ENCODE data around the gene VTI1A.
"Not testable (repeated sequence)": the region's sequence is repeated elsewhere in the genome, so short reads cannot be mapped to it uniquely, and the experiment has no call there.

VTI1A gene

DNA sequence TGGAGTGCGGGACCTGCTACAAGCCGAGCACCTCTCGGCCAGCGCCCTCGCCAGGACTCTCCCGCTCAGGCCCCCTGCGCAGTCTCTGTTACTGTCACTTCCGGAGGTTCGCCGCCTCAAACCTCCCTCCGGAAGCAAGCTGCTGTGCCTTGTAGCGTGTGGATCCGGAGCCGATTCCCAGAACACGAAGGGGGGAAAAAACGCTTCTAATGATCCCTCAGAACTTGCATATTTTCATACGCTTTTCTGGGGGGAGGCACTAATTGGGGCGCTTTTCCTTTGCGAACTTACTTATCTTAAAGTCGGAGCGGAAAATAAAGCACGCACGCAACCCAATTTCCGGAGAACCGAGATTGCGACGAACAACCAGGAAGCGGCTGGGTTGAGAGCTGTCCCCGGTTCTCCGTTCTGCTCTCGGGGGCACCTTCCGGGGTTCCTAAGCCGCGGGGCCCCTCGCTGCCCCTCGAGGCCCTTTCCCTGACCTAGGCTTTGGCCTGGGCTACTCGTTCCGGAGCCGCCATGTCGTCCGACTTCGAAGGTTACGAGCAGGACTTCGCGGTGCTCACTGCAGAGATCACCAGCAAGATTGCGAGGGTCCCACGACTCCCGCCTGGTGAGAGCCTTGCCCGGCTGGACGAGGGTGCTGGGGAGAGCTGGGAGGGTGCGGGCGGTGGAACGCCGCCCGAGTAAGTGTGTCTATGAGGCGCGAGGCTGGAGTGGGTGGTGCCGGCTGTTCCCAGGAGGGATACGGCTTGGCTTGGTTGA lies at the start of gene VTI1A, which contains the start of gene ZDHHC6:
Gene VTI1A (plus strand): TSS at position 361 of the 765 bp plus-strand sequence. CDS start 159 bp downstream, at position 520.
Gene ZDHHC6 (minus strand): TSS at position 60 of the 765 bp plus-strand sequence. CDS start 1,478 bp downstream, outside the sequence.
- Histone ChIP-seq H3K4me3 (ENCODE audit: low read length) (peak within 1 kb of the TSS; percentile 100), H3K9me3 (ENCODE audit: control insufficient read depth, insufficient read depth, low read length) (no peaks in the 10 kb centered on the region), H3K27ac (ENCODE audit: low read length) (no peak within 1 kb of the TSS), H3K36me3 (ENCODE audit: control insufficient read depth, insufficient read depth, low read length) (no peaks in the 10 kb centered on the region), H3K27me3 (ENCODE audit: control insufficient read depth, insufficient read depth, low read length) (no peaks in the 10 kb centered on the region), H3K4me1 (ENCODE audit: control insufficient read depth, insufficient read depth, low read length) (no peaks in the 10 kb centered on the region)
- WGBS (ENCODE audit: insufficient coverage, insufficient read length) = no CpG with 5 or more reads among the region's 59 CpGs
- peak; percentile 45 for DNase-seq (ENCODE audit: low read depth, low spot score)

GRCh38 chr10:112397592-112397991 lies 49.4 kb upstream of the VTI1A start:
- no peaks in the 10 kb centered on the region for H3K9me3 ChIP-seq (ENCODE audit: control insufficient read depth, insufficient read depth, low read length)
- H3K4me1 ChIP-seq (ENCODE audit: control insufficient read depth, insufficient read depth, low read length) = no peaks in the 10 kb centered on the region
- no peaks in the 10 kb centered on the region for H3K27me3 ChIP-seq (ENCODE audit: control insufficient read depth, insufficient read depth, low read length)
- H3K27ac ChIP-seq (ENCODE audit: low read length) = no peak overlapping the region
- H3K36me3 ChIP-seq (ENCODE audit: control insufficient read depth, insufficient read depth, low read length) = no peaks in the 10 kb centered on the region
- DNase-seq (ENCODE audit: low read depth, low spot score) = no peak
- no CpG with 5 or more reads among the region's 2 CpGs for WGBS (ENCODE audit: insufficient coverage, insufficient read length)
- H3K4me3 ChIP-seq (ENCODE audit: low read length) = no peak overlapping the region

GRCh38 chr10:112402917-112403316 lies 44.1 kb upstream of the VTI1A start:
- no peaks in the 10 kb centered on the region for H3K9me3 ChIP-seq (ENCODE audit: control insufficient read depth, insufficient read depth, low read length)
- H3K27me3 ChIP-seq (ENCODE audit: control insufficient read depth, insufficient read depth, low read length) = no peaks in the 10 kb centered on the region
- H3K27ac ChIP-seq (ENCODE audit: low read length) = no peak overlapping the region
- no peak for DNase-seq (ENCODE audit: low read depth, low spot score)
- no CpG with 5 or more reads among the region's 2 CpGs for WGBS (ENCODE audit: insufficient coverage, insufficient read length)
- no peaks in the 10 kb centered on the region for H3K36me3 ChIP-seq (ENCODE audit: control insufficient read depth, insufficient read depth, low read length)
- no peaks in the 10 kb centered on the region for H3K4me1 ChIP-seq (ENCODE audit: control insufficient read depth, insufficient read depth, low read length)
- H3K4me3 ChIP-seq (ENCODE audit: low read length) = no peak overlapping the region

DNA sequence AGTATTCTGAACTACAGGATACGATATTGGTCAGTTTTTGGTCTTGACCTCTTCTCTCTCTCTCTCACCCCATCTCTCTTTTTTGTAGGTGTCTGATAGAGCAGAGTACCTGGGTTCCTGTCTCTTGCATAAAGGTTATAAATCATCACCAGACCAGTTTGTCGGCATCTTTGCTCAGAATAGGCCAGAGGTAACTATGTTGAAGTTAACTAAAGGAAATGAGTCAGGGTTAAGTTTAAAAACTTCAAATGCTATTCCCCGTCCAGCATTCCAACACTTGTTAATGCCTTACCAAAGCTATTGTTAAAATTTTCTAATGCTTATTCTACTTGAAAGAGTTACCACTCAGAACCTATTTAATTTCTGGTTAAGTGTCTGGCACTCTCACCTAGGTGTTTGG lies 42.4 kb upstream of the VTI1A start:
- no CpG with 5 or more reads among the region's 3 CpGs for WGBS (ENCODE audit: insufficient coverage, insufficient read length)
- H3K27me3 ChIP-seq (ENCODE audit: control insufficient read depth, insufficient read depth, low read length) = no peaks in the 10 kb centered on the region
- no peak overlapping the region for H3K4me3 ChIP-seq (ENCODE audit: low read length)
- H3K27ac ChIP-seq (ENCODE audit: low read length) = no peak overlapping the region
- H3K4me1 ChIP-seq (ENCODE audit: control insufficient read depth, insufficient read depth, low read length) = no peaks in the 10 kb centered on the region
- no peaks in the 10 kb centered on the region for H3K36me3 ChIP-seq (ENCODE audit: control insufficient read depth, insufficient read depth, low read length)
- no peaks in the 10 kb centered on the region for H3K9me3 ChIP-seq (ENCODE audit: control insufficient read depth, insufficient read depth, low read length)
- no peak for DNase-seq (ENCODE audit: low read depth, low spot score)

GRCh38 chr10:112406806-112407205 lies 40.2 kb upstream of the VTI1A start:
- H3K27me3 ChIP-seq (ENCODE audit: control insufficient read depth, insufficient read depth, low read length); H3K9me3 ChIP-seq (ENCODE audit: control insufficient read depth, insufficient read depth, low read length); H3K4me1 ChIP-seq (ENCODE audit: control insufficient read depth, insufficient read depth, low read length); H3K27ac ChIP-seq (ENCODE audit: low read length); H3K36me3 ChIP-seq (ENCODE audit: control insufficient read depth, insufficient read depth, low read length); H3K4me3 ChIP-seq (ENCODE audit: low read length); DNase-seq (ENCODE audit: low read depth, low spot score): not testable (repeated sequence)
- WGBS (ENCODE audit: insufficient coverage, insufficient read length) = no CpG with 5 or more reads among the region's 2 CpGs

DNA sequence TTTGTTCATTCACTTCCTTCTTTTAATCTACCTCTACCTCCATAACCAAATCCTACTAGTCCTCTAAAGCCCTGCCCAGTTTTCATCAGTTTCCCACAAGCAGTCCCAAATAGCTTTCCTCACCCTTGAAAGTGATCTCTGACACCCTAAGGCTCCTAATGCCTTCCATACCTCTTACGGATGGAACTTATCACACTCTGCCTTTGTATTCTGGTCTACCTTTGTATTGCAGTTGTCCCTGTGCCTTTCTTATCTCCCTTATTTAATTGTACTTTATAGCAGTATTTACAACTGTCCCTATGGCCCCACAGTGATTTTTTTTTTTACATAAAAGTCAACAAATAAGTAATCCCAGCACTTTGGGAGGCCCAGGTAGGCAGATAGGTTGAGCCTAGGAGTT lies 39.3 kb upstream of the VTI1A start:
- Histone ChIP-seq H3K4me3 (ENCODE audit: low read length) (no peak overlapping the region), H3K27ac (ENCODE audit: low read length) (no peak overlapping the region), H3K36me3 (ENCODE audit: control insufficient read depth, insufficient read depth, low read length) (no peaks in the 10 kb centered on the region), H3K9me3 (ENCODE audit: control insufficient read depth, insufficient read depth, low read length) (no peaks in the 10 kb centered on the region), H3K4me1 (ENCODE audit: control insufficient read depth, insufficient read depth, low read length) (no peaks in the 10 kb centered on the region), H3K27me3 (ENCODE audit: control insufficient read depth, insufficient read depth, low read length) (no peaks in the 10 kb centered on the region)
- WGBS (ENCODE audit: insufficient coverage, insufficient read length) = no CpG with 5 or more reads among the region's 1 CpG
- DNase-seq (ENCODE audit: low read depth, low spot score) = no peak

DNA sequence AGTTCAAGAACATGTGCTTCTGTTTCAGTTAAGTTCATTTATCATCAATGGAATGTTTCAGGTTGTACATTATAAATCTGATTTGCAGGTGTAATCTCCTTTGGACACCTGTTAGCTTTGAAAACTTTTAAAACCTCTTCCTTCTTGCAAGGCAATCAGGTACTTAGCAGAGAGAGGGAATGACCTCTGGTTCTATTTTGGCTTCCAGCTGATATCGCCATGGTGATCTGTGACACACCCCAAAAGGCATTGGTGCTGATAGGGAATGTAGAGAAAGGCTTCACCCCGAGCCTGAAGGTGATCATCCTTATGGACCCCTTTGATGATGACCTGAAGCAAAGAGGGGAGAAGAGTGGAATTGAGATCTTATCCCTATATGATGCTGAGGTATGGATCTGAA lies 37.7 kb upstream of the VTI1A start:
- no CpG with 5 or more reads among the region's 2 CpGs for WGBS (ENCODE audit: insufficient coverage, insufficient read length)
- H3K9me3 ChIP-seq (ENCODE audit: control insufficient read depth, insufficient read depth, low read length) = no peaks in the 10 kb centered on the region
- H3K27ac ChIP-seq (ENCODE audit: low read length) = no peak overlapping the region
- H3K4me3 ChIP-seq (ENCODE audit: low read length) = no peak overlapping the region
- H3K27me3 ChIP-seq (ENCODE audit: control insufficient read depth, insufficient read depth, low read length) = no peaks in the 10 kb centered on the region
- no peaks in the 10 kb centered on the region for H3K36me3 ChIP-seq (ENCODE audit: control insufficient read depth, insufficient read depth, low read length)
- no peak for DNase-seq (ENCODE audit: low read depth, low spot score)
- no peaks in the 10 kb centered on the region for H3K4me1 ChIP-seq (ENCODE audit: control insufficient read depth, insufficient read depth, low read length)

- WGBS (ENCODE audit: insufficient coverage, insufficient read length) = no CpG with 5 or more reads among the region's 4 CpGs
- no peaks in the 10 kb centered on the region for H3K9me3 ChIP-seq (ENCODE audit: control insufficient read depth, insufficient read depth, low read length)
- no peaks in the 10 kb centered on the region for H3K36me3 ChIP-seq (ENCODE audit: control insufficient read depth, insufficient read depth, low read length)
- no peak overlapping the region for H3K4me3 ChIP-seq (ENCODE audit: low read length)
- H3K4me1 ChIP-seq (ENCODE audit: control insufficient read depth, insufficient read depth, low read length) = no peaks in the 10 kb centered on the region
- DNase-seq (ENCODE audit: low read depth, low spot score) = no peak
- no peak overlapping the region for H3K27ac ChIP-seq (ENCODE audit: low read length)
- H3K27me3 ChIP-seq (ENCODE audit: control insufficient read depth, insufficient read depth, low read length) = no peaks in the 10 kb centered on the region
Measured at GRCh38 chr10:112409755-112410154, 37.3 kb upstream of the VTI1A start.

DNA sequence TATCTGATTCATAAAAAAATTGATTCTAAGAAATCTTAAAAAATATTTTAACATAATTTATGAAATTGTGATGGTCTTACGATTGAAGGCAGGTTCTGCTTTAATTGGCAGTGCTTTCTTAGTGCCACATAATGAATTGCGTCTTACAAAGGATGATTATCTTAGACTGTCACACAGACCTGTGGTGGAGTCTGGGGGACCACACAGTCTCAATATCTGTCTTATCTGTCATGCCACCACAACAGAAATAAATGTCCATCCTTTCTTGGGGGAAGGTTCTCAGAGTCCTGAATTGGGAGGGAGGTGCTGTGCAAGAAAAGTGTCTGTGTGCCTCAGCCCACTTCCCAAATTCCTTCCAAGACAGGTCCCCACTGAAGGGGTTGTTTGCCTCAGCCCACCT lies 34.3 kb upstream of the VTI1A start:
- no CpG with 5 or more reads among the region's 2 CpGs for WGBS (ENCODE audit: insufficient coverage, insufficient read length)
- no peaks in the 10 kb centered on the region for H3K36me3 ChIP-seq (ENCODE audit: control insufficient read depth, insufficient read depth, low read length)
- H3K27ac ChIP-seq (ENCODE audit: low read length) = no peak overlapping the region
- H3K4me3 ChIP-seq (ENCODE audit: low read length) = no peak overlapping the region
- no peaks in the 10 kb centered on the region for H3K4me1 ChIP-seq (ENCODE audit: control insufficient read depth, insufficient read depth, low read length)
- DNase-seq (ENCODE audit: low read depth, low spot score) = no peak
- no peaks in the 10 kb centered on the region for H3K9me3 ChIP-seq (ENCODE audit: control insufficient read depth, insufficient read depth, low read length)
- H3K27me3 ChIP-seq (ENCODE audit: control insufficient read depth, insufficient read depth, low read length) = no peaks in the 10 kb centered on the region

DNA sequence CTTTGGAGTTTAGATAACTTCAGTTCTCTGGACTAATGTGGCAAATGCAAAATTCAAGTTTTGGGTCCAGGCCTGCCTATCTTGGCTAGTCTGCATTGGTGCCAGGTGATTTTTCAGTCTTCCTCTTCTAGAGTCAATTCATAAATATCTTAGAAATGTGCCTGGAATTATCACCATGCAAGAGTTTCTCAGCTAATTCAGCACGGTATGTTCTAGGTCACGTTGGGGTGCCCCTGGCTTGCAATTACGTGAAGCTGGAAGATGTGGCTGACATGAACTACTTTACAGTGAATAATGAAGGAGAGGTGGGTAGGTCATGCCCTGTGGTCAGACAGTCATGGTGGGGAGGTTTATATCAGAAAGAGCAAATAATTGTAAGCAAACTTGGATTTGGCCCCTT lies 25.3 kb upstream of the VTI1A start:
- H3K27me3 ChIP-seq (ENCODE audit: control insufficient read depth, insufficient read depth, low read length) = no peaks in the 10 kb centered on the region
- WGBS (ENCODE audit: insufficient coverage, insufficient read length) = no CpG with 5 or more reads among the region's 3 CpGs
- no peaks in the 10 kb centered on the region for H3K36me3 ChIP-seq (ENCODE audit: control insufficient read depth, insufficient read depth, low read length)
- H3K4me1 ChIP-seq (ENCODE audit: control insufficient read depth, insufficient read depth, low read length) = no peaks in the 10 kb centered on the region
- no peaks in the 10 kb centered on the region for H3K9me3 ChIP-seq (ENCODE audit: control insufficient read depth, insufficient read depth, low read length)
- H3K4me3 ChIP-seq (ENCODE audit: low read length) = no peak overlapping the region
- H3K27ac ChIP-seq (ENCODE audit: low read length) = no peak overlapping the region
- no peak for DNase-seq (ENCODE audit: low read depth, low spot score)

DNA sequence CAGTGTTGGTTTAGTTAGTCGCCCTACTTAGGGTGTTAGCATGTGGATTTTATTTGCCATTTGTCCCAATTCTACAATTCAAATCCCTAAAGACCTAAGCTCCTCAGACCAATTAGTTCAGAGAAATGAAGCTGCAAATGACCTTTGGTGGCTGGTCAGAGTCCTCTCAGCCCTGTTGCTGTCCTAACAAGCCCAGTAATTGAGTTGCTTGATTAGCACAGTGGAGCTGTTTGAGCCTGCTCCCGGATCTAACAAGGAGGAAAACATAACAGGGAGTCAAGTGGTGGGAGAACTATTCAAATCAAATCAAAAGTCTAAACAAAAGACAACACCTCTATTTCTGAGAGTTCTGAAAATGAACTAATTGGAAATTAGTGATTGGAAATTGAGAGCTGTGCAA lies 22.4 kb upstream of the VTI1A start:
- WGBS (ENCODE audit: insufficient coverage, insufficient read length) = no CpG with 5 or more reads among the region's 2 CpGs
- no peaks in the 10 kb centered on the region for H3K4me1 ChIP-seq (ENCODE audit: control insufficient read depth, insufficient read depth, low read length)
- H3K9me3 ChIP-seq (ENCODE audit: control insufficient read depth, insufficient read depth, low read length) = no peaks in the 10 kb centered on the region
- no peak overlapping the region for H3K27ac ChIP-seq (ENCODE audit: low read length)
- DNase-seq (ENCODE audit: low read depth, low spot score) = no peak
- no peaks in the 10 kb centered on the region for H3K36me3 ChIP-seq (ENCODE audit: control insufficient read depth, insufficient read depth, low read length)
- no peaks in the 10 kb centered on the region for H3K27me3 ChIP-seq (ENCODE audit: control insufficient read depth, insufficient read depth, low read length)
- H3K4me3 ChIP-seq (ENCODE audit: low read length) = no peak overlapping the region

Measured in iPS DF 6.9 (cell line).